GM21423 (cell line): ENCODE data around the gene CXCL14.

Source experiments
- ATAC-seq: cut with Tn5 transposase; IDR thresholded peaks from one replicate; pipeline ENCODE4 v1.9.1; 2021; ENCODE audit warnings: mild to moderate bottlenecking, moderate library complexity; ENCODE audit not compliant: unreplicated experiment

The CXCL14 gene, protein sequence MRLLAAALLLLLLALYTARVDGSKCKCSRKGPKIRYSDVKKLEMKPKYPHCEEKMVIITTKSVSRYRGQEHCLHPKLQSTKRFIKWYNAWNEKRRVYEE

DNA sequence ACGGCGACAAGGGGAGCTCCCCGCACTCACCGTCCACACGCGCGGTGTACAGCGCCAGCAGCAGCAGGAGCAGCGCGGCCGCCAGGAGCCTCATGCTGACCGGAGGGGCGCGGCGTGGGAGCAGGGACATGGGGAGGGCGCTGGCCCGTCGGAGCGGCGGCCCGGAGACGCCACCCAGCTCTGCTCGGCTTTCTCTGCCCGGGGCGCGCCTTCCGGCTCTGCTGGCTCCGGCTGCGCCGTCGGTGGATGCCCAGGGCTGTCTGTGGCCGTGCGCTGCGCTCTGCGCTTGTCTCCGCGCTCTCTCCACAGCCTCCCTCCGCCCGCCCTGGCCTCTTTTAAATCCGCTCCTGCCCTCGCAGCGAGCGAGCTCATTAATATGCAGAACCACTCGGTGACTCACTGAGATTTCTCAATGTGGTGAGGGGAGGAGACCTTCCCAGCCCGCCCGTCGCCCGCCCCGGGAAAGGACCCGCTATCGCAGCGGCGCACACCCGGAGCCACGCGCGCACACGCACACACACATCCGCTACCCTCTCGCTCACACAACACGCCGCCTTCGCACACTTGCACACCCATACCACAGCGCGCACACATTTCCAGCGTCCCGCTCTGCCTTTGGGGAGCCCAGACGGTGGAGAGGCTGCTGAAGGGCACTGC lies at the start of gene CXCL14:
Gene CXCL14, minus strand, starts transcription at position 307 of the 657 bp plus-strand sequence. Its CDS starts 213 bp downstream, at position 94.
- no peak for ATAC-seq

- no peak for ATAC-seq
These were observed 47.8 kb upstream of the CXCL14 start for GRCh38 chr5:135626636-135627035.

GRCh38 chr5:135625961-135626360 lies 47.2 kb upstream of the CXCL14 start:
- ATAC-seq = no peak

- no peak for ATAC-seq
These were observed 46.7 kb upstream of the CXCL14 start for GRCh38 chr5:135625486-135625885.

DNA sequence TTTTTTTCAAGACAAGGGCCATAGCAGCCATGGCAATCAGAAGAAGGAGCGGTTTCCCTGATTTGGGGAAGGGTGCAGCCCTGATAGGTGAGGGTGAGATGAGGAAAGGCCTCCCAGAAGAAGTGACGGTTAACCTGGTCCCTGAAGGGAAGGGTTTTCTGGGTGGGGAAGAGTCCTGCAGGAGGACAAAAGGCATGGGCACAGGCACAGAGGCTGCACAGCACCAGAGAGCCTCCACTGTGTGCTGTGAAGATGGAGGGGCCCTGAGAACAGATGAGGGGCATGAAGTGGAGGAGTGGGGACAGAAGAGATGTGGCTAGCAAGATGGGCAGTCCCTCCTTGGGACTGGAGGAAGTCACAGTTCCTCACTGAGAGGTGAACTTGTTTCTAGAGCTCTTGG lies 46.3 kb upstream of the CXCL14 start:
- ATAC-seq = no peak

DNA sequence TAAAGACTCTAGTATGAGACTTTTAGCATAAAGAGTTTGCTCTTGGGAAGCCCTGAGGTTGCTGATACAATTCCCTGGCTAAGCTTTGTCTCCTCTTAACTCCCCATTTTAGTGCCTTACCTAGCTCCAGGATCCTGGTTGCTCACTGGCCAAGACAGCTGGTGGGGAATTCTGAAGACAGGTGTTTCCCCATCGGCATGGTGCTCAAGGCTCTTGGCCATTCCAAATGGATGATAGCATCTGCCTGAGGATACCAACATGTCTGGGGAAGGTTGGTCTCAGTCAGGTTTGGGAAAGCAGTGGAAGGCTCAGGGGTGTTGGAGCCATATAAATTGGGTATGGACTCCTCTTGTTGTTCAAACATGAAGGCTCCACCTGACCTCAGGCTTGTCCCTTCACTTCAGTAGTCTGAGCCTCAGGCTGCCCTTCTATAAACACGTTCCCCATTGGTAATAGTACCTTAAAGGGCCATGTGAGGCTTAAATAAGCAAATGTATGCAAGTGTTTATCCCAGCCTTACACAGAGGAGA lies 44.5 kb upstream of the CXCL14 start:
- no peak for ATAC-seq

DNA sequence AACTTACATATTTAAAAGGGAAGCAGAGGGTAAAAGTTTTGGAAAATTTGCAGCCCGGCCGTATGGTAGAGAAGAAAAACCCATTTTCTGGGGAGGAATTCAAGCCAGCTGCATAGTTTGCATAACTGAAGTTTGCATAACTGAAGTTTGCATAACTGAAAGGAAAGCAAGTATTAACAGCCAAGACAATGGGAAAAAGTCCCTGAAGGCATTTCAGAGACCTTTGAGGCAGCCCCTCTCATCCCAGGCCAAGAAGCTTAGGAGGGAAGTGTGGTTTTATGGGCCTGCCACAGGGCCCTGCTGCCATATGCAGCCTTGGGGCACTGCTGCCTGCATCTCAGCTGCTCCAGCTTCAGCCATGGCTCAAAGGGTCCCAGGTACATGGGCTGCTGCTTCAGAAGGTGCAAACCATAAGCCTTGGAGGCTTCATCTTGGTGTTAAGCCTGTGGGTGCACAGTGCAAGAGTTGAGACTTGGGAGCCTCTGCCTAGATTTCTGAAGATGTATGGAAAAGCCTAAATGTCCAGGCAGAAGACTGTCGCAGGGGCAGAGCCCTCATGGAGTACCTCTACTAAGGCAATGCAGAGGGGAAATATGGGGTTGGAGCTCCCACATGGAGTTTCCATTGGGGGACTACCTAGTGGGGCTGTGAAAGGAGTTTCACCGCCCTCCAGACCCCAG lies 36.9 kb upstream of the CXCL14 start:
- no peak for ATAC-seq

- ATAC-seq = no peak
These were observed 36.4 kb upstream of the CXCL14 start for GRCh38 chr5:135615171-135615570.

GRCh38 chr5:135609981-135610380 lies 31.2 kb upstream of the CXCL14 start:
- no peak for ATAC-seq

DNA sequence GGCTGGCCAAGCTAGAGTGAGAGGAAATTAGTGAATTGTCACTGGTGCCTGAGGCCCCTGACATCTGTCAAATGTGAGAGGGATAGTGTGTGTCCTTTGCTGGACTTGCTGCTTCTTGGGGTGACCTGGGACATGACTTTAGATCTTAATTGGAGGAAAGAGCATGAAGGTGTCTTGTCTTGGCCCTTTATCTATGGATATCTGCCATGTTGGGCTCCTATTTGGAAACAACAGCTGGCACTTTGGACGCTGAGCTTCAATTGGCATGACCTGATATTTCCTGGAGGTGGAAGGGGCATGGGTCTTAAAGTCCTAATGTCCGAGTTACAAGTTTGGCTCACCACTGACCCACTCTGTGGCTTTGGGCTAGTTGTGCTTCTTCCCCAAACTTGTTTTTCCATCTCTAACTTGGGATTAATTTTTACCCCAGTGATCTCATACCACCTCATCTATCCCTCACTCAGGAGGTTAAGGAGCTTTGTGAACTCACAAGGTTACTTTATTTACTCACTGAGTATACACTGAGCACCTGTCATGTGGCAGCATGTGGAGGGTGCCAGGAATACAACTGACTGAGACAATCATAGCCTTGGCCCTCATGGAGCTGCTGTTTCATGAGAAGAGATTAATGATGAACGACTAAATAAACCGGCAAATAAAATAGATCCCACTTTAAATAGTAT lies 30.1 kb upstream of the CXCL14 start:
- ATAC-seq = no peak

DNA sequence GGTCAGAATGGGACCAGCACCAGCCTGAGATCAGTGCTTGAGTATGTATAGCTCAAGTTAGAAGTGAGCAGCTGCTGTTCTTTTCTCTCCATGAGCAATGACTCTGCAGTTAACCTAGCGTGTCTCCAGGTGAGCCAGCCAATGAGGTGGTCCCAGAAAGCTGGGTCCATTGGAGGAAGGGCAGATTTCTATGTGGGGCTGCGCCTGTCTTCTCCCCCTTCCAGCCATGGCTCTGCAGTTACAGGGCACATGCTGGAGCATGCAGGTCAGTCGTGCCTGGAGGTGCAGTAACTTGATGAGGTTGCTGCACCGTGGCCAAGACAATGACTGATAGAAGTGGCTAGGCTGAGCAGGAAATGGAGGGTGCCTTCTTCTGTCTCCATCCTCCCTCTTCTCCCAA lies 29.6 kb upstream of the CXCL14 start:
- no peak for ATAC-seq

DNA sequence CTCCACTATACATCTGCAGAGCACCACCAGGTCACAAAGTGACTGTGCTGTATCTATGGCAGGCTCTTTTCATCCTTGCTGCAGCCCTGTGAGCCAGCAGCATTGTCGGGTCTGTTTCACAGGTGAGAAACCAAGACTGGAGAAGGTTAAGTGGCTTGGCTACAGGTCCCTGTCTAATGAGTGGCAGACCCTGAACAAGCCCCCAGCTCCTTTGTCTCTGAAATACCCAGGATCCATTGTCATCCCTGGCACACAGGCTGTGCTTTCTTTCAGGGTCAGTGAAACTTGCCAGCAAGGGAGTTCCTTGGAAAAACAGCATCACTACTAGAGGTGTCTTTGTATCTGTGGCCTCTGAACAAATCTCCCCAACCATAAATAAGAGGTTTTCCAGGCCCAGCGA lies 27.6 kb upstream of the CXCL14 start:
- ATAC-seq = no peak

DNA sequence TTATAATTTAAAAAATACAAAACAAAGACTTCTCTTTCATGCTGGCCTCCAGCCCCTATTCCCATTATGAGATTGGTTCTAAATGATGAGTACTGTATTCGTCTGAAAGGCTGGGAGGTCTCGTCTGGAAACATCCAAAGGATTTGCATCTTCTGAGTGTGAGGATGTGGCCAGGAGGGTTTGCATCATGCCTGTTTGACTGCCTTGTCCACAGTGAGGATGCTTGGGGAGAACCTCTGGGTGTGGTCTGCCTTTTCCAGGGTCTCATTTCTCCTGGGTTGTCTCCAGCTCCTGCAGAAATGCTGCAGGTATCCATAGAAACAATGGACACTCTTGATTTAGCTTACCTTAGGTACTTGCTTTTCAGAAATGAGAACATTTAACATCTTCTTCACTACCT lies 26.4 kb upstream of the CXCL14 start:
- no peak for ATAC-seq

DNA sequence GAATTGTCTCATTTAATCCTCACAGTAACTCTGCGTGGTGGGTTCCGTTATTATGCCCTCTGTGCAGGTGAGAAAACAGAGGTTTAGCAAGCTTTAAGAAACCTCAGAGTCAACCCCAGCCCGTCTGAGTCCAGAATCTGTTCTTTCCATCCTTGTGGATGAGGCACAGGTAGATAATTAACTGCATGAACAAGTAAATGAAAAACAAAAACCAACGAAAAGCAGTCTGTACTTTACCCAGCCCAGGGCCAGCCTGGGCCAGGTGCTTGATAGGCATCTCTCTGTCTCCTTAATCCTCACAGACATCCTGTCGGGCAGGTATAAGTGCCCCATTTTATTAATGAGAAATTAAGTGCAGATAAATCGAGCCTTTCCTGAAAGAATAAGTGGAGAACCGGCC lies 25.3 kb upstream of the CXCL14 start:
- ATAC-seq = no peak

DNA sequence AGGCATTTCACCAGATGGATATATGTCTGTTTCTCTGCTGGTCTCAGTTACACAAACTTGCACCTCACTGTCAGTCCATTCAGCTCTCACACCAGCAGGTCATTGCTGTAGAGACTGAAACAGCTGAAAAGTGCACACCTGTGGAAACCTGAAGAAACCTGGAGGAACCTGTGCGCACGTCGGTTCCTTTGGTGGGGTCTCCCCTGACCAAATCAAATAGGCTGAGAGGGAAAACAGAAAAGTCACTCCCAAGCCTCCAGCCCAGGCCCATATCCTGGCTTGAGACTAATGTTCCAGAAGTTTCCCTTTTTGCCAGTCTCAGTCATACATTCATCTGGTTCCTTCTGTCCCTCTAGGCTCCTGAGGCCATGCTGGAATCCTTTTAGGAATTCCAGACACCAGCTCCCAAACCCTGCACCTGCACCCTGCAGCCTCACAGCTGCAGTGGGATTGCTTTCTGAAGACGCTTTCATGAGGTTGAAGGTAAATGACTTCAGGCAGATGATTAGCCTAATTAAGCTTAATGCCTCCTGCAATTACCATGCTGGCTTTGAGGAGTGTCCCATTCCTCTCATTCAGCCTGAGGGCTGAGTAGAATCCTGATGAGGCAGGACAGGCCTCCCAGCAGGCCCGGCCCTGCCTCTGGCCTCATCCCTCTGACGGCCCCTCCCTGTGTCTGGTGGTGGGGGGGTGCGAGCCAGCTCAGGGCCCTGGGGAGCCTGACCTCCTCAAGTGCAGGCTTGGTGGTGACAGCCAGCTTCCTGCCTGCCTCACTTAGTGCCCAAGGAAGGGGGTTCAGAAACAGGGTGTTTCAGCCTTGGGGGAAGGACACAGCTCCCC lies 24.3 kb upstream of the CXCL14 start:
- ATAC-seq = no peak

GRCh38 chr5:135601466-135601865 lies 22.7 kb upstream of the CXCL14 start:
- no peak for ATAC-seq

DNA sequence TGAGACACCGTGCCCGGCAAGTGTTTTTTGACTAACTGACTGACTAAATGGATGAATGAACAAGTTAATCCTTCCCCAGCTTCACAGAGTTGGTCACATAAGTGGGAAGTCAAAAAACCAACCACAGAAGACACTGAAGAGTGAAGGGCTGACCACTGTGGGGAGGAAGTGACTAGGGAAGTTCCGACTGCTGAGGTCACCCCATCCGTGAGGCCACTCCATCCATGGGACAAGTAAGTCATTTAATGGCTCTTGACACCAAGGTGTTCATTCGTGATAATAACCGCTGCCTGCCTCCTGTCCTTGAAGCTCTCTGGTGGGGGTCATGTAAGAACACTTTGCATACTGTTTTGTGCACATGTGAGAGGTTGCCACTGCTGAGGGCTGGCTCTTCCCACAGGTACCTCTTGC lies 22.2 kb upstream of the CXCL14 start:
- ATAC-seq = no peak

DNA sequence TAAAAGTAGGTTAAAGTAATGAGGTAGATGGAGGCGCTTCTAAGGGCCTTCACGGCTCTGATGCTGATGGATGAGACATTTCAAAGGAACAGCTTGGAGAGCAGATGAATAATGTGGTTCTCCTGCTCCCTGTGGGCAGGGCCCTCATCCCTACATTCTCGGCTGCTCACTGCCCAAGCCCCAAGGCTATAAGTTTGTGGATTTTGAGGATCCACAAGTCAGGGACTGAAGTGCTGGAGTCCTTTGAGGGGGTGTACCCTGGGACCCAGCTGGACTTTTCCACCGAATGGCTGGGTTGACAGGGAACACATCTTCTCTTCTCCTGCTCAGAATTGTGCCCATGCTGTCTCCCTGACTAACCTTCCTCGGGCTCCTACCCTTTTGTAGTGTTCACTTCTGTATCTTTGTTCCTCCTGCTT lies 21.4 kb upstream of the CXCL14 start:
- no peak for ATAC-seq

- ATAC-seq = no peak
These were observed 20.8 kb upstream of the CXCL14 start for GRCh38 chr5:135599421-135600151.
